Measurements from ENCODE around the gene CPLANE1. TPM values are rescaled to one million over a fixed set of nuclear protein-coding genes. Genes with fewer than 3 reads are reported as not detected.

CPLANE1 gene
- polyA plus RNA-seq, 1 donor (not counting 4 experiments of a cell fraction or from before 2014, with no cell fraction given) = 9.2 TPM

- TF ChIP-seq EZH2 (IDR thresholded peaks at IDR 0.05; ENCODE audit: low read length) = no peak
- TF ChIP-seq, protein P1, sequence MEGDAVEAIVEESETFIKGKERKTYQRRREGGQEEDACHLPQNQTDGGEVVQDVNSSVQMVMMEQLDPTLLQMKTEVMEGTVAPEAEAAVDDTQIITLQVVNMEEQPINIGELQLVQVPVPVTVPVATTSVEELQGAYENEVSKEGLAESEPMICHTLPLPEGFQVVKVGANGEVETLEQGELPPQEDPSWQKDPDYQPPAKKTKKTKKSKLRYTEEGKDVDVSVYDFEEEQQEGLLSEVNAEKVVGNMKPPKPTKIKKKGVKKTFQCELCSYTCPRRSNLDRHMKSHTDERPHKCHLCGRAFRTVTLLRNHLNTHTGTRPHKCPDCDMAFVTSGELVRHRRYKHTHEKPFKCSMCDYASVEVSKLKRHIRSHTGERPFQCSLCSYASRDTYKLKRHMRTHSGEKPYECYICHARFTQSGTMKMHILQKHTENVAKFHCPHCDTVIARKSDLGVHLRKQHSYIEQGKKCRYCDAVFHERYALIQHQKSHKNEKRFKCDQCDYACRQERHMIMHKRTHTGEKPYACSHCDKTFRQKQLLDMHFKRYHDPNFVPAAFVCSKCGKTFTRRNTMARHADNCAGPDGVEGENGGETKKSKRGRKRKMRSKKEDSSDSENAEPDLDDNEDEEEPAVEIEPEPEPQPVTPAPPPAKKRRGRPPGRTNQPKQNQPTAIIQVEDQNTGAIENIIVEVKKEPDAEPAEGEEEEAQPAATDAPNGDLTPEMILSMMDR (optimal IDR thresholded peaks at IDR 0.05 in 1 of 3, IDR thresholded peaks at IDR 0.05 in 1 of 3, conservative IDR thresholded peaks at IDR 0.05 in 1 of 3; ENCODE audit: extremely low read depth in 1 of 3, insufficient read depth in 2 of 3, low read length in 3 of 3) = no peak
- no peak for FAIRE-seq
- Histone ChIP-seq H3K4me1 (ENCODE audit: control insufficient read depth, extremely low read depth, insufficient read depth, low read length) (no peaks in the 10 kb centered on the region), H3K79me2 (ENCODE audit: control insufficient read depth, insufficient read depth, low read length) (no peaks in the 10 kb centered on the region), H3K36me3 (ENCODE audit: control insufficient read depth in 2 of 2, extremely low read depth in 1 of 2, insufficient read depth in 2 of 2, low read length in 2 of 2) (no peaks in the 10 kb centered on the region), H3K9me1 (ENCODE audit: control insufficient read depth, extremely low read depth, insufficient read depth, low read length) (no peaks in the 10 kb centered on the region), H3K9ac (ENCODE audit: control insufficient read depth, extremely low read depth, insufficient read depth, low read length) (no peak overlapping the region), H3K27me3 (ENCODE audit: control insufficient read depth, extremely low read depth, insufficient read depth, low read length) (no peaks in the 10 kb centered on the region), H3K4me3 (ENCODE audit: control insufficient read depth in 2 of 3, extremely low read depth in 1 of 3, insufficient read depth in 2 of 3, low read depth in 1 of 3, low read length in 3 of 3) (no peak overlapping the region), H2AFZ (ENCODE audit: control insufficient read depth, low read length) (no peak overlapping the region), H3K9me3 (ENCODE audit: control insufficient read depth, low read depth, low read length) (no peaks in the 10 kb centered on the region), H3K27ac (ENCODE audit: control insufficient read depth, insufficient read depth, low read length) (no peak overlapping the region), H4K20me1 (ENCODE audit: control insufficient read depth, extremely low read depth, insufficient read depth, low read length) (no peaks in the 10 kb centered on the region), H3K4me2 (ENCODE audit: control insufficient read depth, extremely low read depth, insufficient read depth, low read depth, low read length) (no peak overlapping the region)
- no peak for DNase-seq (ENCODE audit: low read depth, low spot score)
- dilution Hi-C loops (cut with MboI; ENCODE audit: extremely low pct_ligation_motif_present, low sequenced_read_pairs) = no loop called here
These were observed 58.6 kb downstream of the CPLANE1 start for GRCh38 chr5:37190592-37190991.

DNA sequence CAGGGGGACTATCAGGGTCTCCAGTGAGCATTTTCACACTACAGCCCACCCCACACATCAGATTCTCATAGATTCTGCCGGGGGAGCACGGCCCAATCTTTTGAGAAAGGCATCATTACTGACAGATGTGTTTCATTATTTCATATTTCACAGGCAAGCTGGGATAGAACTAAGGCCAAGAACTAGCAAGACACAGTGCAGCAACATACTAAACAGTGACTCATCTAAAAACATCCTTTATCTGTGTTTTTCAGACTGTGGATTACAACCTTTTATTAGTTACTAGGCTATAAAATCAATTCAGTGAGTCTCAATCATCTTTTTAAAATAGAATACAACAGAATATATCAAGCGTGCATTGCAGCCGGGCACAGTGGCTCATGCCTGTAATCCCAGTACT, 59.8 kb downstream of the CPLANE1 start:
- dilution Hi-C loops (cut with MboI; ENCODE audit: extremely low pct_ligation_motif_present, low sequenced_read_pairs) = no loop called here

More for the DNA sequence above, 59.8 kb downstream of the CPLANE1 start:
- no peaks in the 10 kb centered on the region for H3K36me3 ChIP-seq (ENCODE audit: control insufficient read depth in 2 of 2, extremely low read depth in 1 of 2, insufficient read depth in 2 of 2, low read length in 2 of 2)
- H3K9me1 ChIP-seq (ENCODE audit: control insufficient read depth, extremely low read depth, insufficient read depth, low read length) = no peaks in the 10 kb centered on the region
- no peaks in the 10 kb centered on the region for H3K4me1 ChIP-seq (ENCODE audit: control insufficient read depth, extremely low read depth, insufficient read depth, low read length)
- DNase-seq (ENCODE audit: low read depth, low spot score) (no peak), FAIRE-seq (no peak)
- no peaks in the 10 kb centered on the region for H3K27me3 ChIP-seq (ENCODE audit: control insufficient read depth, extremely low read depth, insufficient read depth, low read length)
- no peaks in the 10 kb centered on the region for H3K79me2 ChIP-seq (ENCODE audit: control insufficient read depth, insufficient read depth, low read length)
- no peak overlapping the region for H2AFZ ChIP-seq (ENCODE audit: control insufficient read depth, low read length)
- no peak overlapping the region for H3K27ac ChIP-seq (ENCODE audit: control insufficient read depth, insufficient read depth, low read length)
- H3K9me3 ChIP-seq (ENCODE audit: control insufficient read depth, low read depth, low read length) = no peaks in the 10 kb centered on the region
- H3K9ac ChIP-seq (ENCODE audit: control insufficient read depth, extremely low read depth, insufficient read depth, low read length) = no peak overlapping the region
- H3K4me3 ChIP-seq (ENCODE audit: control insufficient read depth in 2 of 3, extremely low read depth in 1 of 3, insufficient read depth in 2 of 3, low read depth in 1 of 3, low read length in 3 of 3) = no peak overlapping the region
- no peak overlapping the region for H3K4me2 ChIP-seq (ENCODE audit: control insufficient read depth, extremely low read depth, insufficient read depth, low read depth, low read length)
- no peaks in the 10 kb centered on the region for H4K20me1 ChIP-seq (ENCODE audit: control insufficient read depth, extremely low read depth, insufficient read depth, low read length)
- TF ChIP-seq EZH2 (IDR thresholded peaks at IDR 0.05; ENCODE audit: low read length) = no peak
- TF ChIP-seq, protein P1 (optimal IDR thresholded peaks at IDR 0.05 in 1 of 3, IDR thresholded peaks at IDR 0.05 in 1 of 3, conservative IDR thresholded peaks at IDR 0.05 in 1 of 3; ENCODE audit: extremely low read depth in 1 of 3, insufficient read depth in 2 of 3, low read length in 3 of 3) = no peak
